ENCODE measurements around the gene APH1B.
"Not testable (repeated sequence)": the region's sequence is repeated elsewhere in the genome, so short reads cannot be mapped to it uniquely, and the experiment has no call there.

The APH1B gene

DNA sequence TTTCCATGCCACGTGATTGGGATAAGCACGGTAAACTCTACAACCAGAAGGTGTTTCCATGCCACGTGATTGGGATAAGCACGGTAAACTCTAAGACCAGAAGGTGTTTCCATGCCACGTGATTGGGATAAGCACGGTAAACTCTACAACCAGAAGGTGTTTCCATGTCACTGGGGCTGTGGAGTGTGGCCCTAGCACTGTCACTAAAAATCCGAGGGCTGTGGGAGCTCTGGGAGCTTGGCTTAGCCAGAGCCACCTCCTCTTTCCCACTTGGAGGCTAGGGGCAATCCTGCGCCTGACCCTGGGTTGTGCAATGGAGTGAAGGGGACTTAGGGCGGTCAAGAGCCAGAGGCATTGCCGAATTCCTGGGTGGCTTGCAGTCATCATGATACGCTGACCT, 43.6 kb downstream of the APH1B start:
- not testable (repeated sequence) for H3K27me3 ChIP-seq (ENCODE audit: control insufficient read depth, insufficient read depth, low read length); H3K9ac ChIP-seq (ENCODE audit: low read depth, low read length); H3K36me3 ChIP-seq (ENCODE audit: insufficient read depth, low read length); H3K9me3 ChIP-seq (replicated peaks; ENCODE audit: low read length); H3K4me3 ChIP-seq (ENCODE audit: low read length); H3K4me2 ChIP-seq (ENCODE audit: low read length)
- H3K4me1 ChIP-seq (ENCODE audit: control insufficient read depth, insufficient read depth, low read length), result peaks cover 12% of the 10 kb centered on the region

- H3K4me1 ChIP-seq (ENCODE audit: control insufficient read depth, insufficient read depth, low read length), result peaks cover 12% of the 10 kb centered on the region
- no peaks in the 10 kb centered on the region for H3K9me3 ChIP-seq (replicated peaks; ENCODE audit: low read length)
- H3K27me3 ChIP-seq (ENCODE audit: control insufficient read depth, insufficient read depth, low read length), result no peaks in the 10 kb centered on the region
- no peak overlapping the region for H3K9ac ChIP-seq (ENCODE audit: low read depth, low read length)
- H3K36me3 ChIP-seq (ENCODE audit: insufficient read depth, low read length), result peaks cover 5% of the 10 kb centered on the region
- H3K4me3 ChIP-seq (ENCODE audit: low read length), result no peak overlapping the region
- H3K4me2 ChIP-seq (ENCODE audit: low read length), result no peak overlapping the region
Measured at GRCh38 chr15:63321462-63321861, 44.1 kb downstream of the APH1B start.

DNA sequence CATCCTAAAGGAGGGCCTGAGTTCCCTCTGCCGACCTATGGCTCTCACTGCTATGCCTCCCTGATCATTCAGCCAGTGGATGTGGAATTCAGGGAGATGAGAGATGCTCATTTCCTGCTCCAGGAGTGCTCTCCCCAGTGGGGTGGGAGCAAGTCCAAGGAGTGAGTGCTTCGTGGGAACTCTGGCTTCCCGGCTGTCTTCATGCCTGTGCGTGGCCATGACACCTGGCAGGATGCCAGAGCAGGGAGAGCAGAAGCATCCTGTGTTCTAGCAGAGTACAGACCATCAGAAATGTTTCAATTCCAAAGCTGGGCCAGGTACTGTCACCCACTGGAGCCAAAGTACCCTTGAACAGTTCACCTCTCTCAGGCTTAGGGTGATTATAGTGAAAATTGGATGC, 45.1 kb downstream of the APH1B start:
- Histone ChIP-seq H3K9ac (ENCODE audit: low read depth, low read length) (no peak overlapping the region), H3K4me3 (ENCODE audit: low read length) (no peak overlapping the region), H3K9me3 (replicated peaks; ENCODE audit: low read length) (no peaks in the 10 kb centered on the region), H3K4me2 (ENCODE audit: low read length) (no peak overlapping the region), H3K27me3 (ENCODE audit: control insufficient read depth, insufficient read depth, low read length) (no peaks in the 10 kb centered on the region), H3K36me3 (ENCODE audit: insufficient read depth, low read length) (peaks cover 5% of the 10 kb centered on the region), H3K4me1 (ENCODE audit: control insufficient read depth, insufficient read depth, low read length) (peaks cover 12% of the 10 kb centered on the region)

DNA sequence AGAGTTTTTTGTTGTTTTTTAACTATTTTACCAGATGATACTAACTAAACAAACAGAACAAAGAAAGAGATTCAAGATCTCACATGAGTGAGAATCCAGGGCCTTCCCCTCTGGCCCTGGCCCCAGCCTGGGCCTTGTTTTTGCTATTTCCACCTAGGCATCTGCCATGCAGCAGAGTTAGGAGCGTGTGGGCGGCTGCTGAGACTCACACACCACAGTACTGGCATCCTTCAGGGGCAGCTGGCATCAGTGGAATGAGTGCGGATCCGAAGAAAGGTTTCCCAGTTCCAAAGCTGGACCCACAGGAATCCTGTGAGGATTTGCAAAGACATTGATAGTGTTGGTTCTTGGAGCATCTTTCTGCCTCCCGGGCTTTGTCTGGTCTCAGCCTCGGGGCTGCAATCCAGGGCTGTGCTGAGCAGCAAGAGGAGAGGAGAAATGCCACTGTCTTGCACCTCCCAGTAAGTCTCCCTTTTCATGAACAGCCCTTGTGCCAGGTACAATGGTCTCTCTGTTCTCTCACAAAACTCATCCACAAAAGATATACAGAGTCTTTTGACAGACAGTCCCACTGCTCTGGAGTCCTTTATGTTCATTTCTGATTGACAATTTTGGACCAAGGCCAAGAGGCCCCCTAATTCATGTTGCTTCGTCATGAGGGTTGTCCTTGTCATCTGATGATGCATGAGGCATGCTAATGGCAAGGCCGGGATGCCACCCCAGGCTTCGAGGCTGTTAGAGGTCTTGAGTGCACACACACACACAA, 46.6 kb downstream of the APH1B start:
- Histone ChIP-seq H3K9ac (ENCODE audit: low read depth, low read length) (peak overlapping the region; percentile 12), H3K27me3 (ENCODE audit: control insufficient read depth, insufficient read depth, low read length) (no peaks in the 10 kb centered on the region), H3K4me1 (ENCODE audit: control insufficient read depth, insufficient read depth, low read length) (peaks cover 12% of the 10 kb centered on the region), H3K36me3 (ENCODE audit: insufficient read depth, low read length) (peaks cover 5% of the 10 kb centered on the region), H3K9me3 (replicated peaks; ENCODE audit: low read length) (no peaks in the 10 kb centered on the region), H3K4me2 (ENCODE audit: low read length) (no peak overlapping the region), H3K4me3 (ENCODE audit: low read length) (no peak overlapping the region)

DNA sequence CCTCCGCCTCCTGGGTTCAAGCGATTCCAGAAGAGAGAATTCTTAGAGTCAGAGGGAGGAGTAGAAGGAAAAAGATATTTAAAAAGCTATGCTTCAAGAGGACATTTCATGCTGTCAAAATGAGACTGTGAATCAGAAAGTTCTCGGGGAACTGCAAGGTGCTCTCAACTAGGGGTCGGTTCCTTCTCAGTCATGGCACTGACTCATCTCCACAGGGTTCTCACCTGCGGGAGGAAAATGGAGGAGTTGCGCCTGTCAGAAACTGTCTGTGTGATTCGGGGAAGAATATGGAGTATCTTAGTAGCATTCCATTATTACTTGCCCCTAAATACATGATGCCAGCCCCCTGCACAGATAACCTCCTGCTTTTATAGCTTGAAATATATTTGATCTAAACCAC, 47.4 kb downstream of the APH1B start:
- Histone ChIP-seq H3K27me3 (ENCODE audit: control insufficient read depth, insufficient read depth, low read length) (no peaks in the 10 kb centered on the region), H3K4me2 (ENCODE audit: low read length) (no peak overlapping the region), H3K4me1 (ENCODE audit: control insufficient read depth, insufficient read depth, low read length) (peaks cover 12% of the 10 kb centered on the region), H3K9me3 (replicated peaks; ENCODE audit: low read length) (no peaks in the 10 kb centered on the region), H3K36me3 (ENCODE audit: insufficient read depth, low read length) (peaks cover 5% of the 10 kb centered on the region), H3K4me3 (ENCODE audit: low read length) (no peak overlapping the region), H3K9ac (ENCODE audit: low read depth, low read length) (no peak overlapping the region)

DNA sequence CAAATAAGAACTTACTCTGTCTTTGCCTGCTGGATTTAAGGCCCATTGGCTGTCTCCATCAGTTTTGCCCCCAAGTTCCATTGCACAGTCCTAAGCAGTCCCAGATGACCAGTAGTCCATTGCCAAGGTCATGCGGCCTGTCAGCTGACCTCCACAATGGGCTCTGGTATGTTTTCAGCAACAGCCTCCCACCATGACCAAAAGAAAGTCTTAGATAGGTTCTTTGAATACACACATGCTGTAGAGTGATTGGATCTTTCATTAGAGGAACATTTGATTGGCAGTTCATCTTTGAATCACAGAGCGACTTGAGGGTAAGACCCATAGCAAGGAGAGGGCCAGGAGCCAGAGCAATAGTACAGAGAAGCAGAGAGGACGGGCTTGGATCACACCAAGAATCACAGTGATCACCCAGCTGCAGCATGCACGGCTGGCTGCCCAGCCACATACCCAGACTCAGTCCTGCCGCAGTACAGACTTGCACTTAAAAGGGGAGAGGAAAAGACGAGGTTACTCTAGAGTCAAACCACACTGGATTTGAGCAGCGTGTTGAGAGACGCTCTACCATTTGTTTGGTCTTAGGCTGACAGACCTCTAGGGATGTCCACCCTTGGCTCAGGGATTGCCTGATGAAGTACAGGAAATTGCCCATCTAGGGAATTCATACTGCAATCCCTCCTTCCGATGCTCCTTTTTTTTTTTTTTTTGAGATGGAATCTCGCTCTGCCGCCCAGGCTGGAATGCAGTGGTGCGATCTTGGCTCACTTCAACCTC, 50.4 kb downstream of the APH1B start:
- H3K36me3 ChIP-seq (ENCODE audit: insufficient read depth, low read length), result peaks cover 13% of the 10 kb centered on the region
- H3K4me3 ChIP-seq (ENCODE audit: low read length), result no peak overlapping the region
- H3K27me3 ChIP-seq (ENCODE audit: control insufficient read depth, insufficient read depth, low read length), result no peaks in the 10 kb centered on the region
- H3K4me1 ChIP-seq (ENCODE audit: control insufficient read depth, insufficient read depth, low read length), result peaks cover 29% of the 10 kb centered on the region
- H3K4me2 ChIP-seq (ENCODE audit: low read length), result no peak overlapping the region
- no peak overlapping the region for H3K9ac ChIP-seq (ENCODE audit: low read depth, low read length)
- no peaks in the 10 kb centered on the region for H3K9me3 ChIP-seq (replicated peaks; ENCODE audit: low read length)

DNA sequence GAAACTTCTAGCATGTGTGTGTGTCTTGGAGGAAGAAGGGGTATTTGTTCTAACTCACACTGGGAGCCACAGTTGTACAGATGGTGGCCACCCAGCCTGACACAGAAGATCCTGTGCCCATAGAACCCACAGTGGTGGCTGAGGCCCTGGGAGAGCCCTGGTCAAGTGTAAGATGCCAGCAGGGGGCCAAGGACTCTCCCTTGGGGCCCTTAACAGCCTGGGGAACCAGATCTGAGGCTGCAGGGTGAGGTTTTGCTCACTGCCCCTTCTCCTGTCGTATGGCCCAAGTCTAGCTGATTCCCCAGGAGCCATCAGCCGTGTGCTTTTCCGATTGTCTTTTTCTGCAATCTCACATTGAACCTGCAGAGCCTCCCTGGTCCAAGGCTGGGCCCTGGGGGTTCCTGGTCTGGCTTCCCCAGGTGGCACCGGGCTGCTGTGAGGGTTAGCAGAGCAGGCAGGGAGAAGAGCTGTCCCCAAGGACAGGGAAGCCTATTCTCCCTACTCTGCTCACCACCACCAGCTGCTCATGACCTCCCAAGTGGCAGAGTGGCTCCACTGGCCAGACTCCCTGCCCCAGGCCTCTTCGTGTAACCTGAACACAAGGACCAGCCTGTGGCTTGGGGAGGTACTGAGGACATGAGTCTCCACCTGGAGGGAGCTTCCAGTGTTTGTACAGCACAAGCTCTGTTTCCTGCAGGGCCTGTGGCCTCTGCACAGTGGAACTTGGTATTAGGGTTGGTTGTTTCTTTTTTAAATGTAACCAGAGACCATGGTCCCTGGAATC, 52.4 kb downstream of the APH1B start:
- H3K4me1 ChIP-seq (ENCODE audit: control insufficient read depth, insufficient read depth, low read length), result peaks cover 23% of the 10 kb centered on the region
- H3K4me2 ChIP-seq (ENCODE audit: low read length), result no peak overlapping the region
- peaks cover 13% of the 10 kb centered on the region for H3K36me3 ChIP-seq (ENCODE audit: insufficient read depth, low read length)
- no peaks in the 10 kb centered on the region for H3K27me3 ChIP-seq (ENCODE audit: control insufficient read depth, insufficient read depth, low read length)
- no peak overlapping the region for H3K9ac ChIP-seq (ENCODE audit: low read depth, low read length)
- no peak overlapping the region for H3K4me3 ChIP-seq (ENCODE audit: low read length)
- no peaks in the 10 kb centered on the region for H3K9me3 ChIP-seq (replicated peaks; ENCODE audit: low read length)

DNA sequence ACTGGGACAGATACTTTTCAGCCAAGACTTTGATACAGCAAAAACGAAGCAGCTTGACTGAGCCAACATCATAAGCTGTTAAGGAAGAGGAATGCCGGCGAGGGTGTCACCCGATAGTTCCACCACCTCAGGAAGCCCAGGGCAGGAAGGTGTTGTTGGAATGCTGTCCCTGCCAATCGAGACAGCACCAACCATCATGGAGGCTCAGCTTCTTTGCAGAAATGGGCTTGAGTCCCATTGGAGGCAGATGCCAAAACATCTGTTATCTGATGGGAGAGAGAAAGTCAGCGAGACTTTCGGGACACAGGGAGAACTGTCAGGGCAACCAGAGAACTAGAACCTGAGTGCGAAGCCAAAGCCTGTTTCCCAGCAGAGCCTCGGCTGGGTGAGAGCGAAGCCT, 53.5 kb downstream of the APH1B start:
- Histone ChIP-seq H3K9me3 (replicated peaks; ENCODE audit: low read length) (no peaks in the 10 kb centered on the region), H3K4me3 (ENCODE audit: low read length) (no peak overlapping the region), H3K36me3 (ENCODE audit: insufficient read depth, low read length) (peaks cover 15% of the 10 kb centered on the region), H3K27me3 (ENCODE audit: control insufficient read depth, insufficient read depth, low read length) (no peaks in the 10 kb centered on the region), H3K4me1 (ENCODE audit: control insufficient read depth, insufficient read depth, low read length) (peaks cover 23% of the 10 kb centered on the region), H3K9ac (ENCODE audit: low read depth, low read length) (no peak overlapping the region), H3K4me2 (ENCODE audit: low read length) (no peak overlapping the region)

GRCh38 chr15:63331456-63331855, 54.1 kb downstream of the APH1B start:
- H3K36me3 ChIP-seq (ENCODE audit: insufficient read depth, low read length), result peaks cover 16% of the 10 kb centered on the region
- no peaks in the 10 kb centered on the region for H3K27me3 ChIP-seq (ENCODE audit: control insufficient read depth, insufficient read depth, low read length)
- no peaks in the 10 kb centered on the region for H3K9me3 ChIP-seq (replicated peaks; ENCODE audit: low read length)
- no peak overlapping the region for H3K4me3 ChIP-seq (ENCODE audit: low read length)
- H3K4me2 ChIP-seq (ENCODE audit: low read length), result no peak overlapping the region
- H3K4me1 ChIP-seq (ENCODE audit: control insufficient read depth, insufficient read depth, low read length), result peaks cover 23% of the 10 kb centered on the region
- H3K9ac ChIP-seq (ENCODE audit: low read depth, low read length), result no peak overlapping the region

DNA sequence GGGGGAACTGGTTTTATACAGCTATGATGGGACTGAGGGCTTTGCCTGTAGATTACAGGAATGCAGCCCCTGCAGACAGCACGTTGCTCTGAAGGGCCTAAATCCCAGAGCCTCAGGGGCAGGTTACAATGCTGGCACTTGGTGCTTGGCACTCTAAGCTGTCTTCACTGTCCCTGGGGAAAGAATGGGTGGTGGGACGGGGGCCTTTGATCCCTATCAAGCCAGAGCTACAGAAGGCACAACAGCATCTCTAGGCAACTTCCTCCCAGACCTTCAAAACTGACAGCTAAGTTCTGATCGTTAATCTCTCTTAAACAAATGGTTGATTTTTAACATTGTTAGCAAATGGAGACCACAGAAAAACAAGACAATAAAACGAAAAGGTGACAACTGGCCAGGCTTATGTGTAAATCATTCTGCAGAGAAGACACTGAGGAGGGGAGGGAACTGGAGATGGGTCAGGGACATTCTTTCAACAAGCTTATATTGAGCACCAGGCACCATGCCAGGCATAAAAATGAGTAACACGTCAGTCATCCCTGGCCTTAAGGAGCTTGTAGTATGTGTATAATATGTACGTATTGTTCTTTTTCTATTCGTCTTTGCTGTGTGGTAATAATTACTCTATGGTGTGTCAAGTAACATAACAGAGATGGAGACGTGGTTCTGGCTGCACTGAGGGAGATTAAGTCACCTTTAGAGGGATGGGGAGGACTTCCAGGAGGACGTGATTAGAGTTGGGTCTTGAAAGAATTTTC, 55.1 kb downstream of the APH1B start:
- H3K9me3 ChIP-seq (replicated peaks; ENCODE audit: low read length), result no peaks in the 10 kb centered on the region
- no peaks in the 10 kb centered on the region for H3K27me3 ChIP-seq (ENCODE audit: control insufficient read depth, insufficient read depth, low read length)
- peaks cover 23% of the 10 kb centered on the region for H3K4me1 ChIP-seq (ENCODE audit: control insufficient read depth, insufficient read depth, low read length)
- H3K4me2 ChIP-seq (ENCODE audit: low read length), result peak overlapping the region; percentile 21
- H3K9ac ChIP-seq (ENCODE audit: low read depth, low read length), result no peak overlapping the region
- H3K4me3 ChIP-seq (ENCODE audit: low read length), result no peak overlapping the region
- peaks cover 22% of the 10 kb centered on the region for H3K36me3 ChIP-seq (ENCODE audit: insufficient read depth, low read length)

GRCh38 chr15:63334821-63335220, 57.4 kb downstream of the APH1B start:
- H3K27me3 ChIP-seq (ENCODE audit: control insufficient read depth, insufficient read depth, low read length), result no peaks in the 10 kb centered on the region
- no peak overlapping the region for H3K4me2 ChIP-seq (ENCODE audit: low read length)
- peaks cover 35% of the 10 kb centered on the region for H3K36me3 ChIP-seq (ENCODE audit: insufficient read depth, low read length)
- no peak overlapping the region for H3K4me3 ChIP-seq (ENCODE audit: low read length)
- H3K9me3 ChIP-seq (replicated peaks; ENCODE audit: low read length), result no peaks in the 10 kb centered on the region
- peaks cover 33% of the 10 kb centered on the region for H3K4me1 ChIP-seq (ENCODE audit: control insufficient read depth, insufficient read depth, low read length)
- no peak overlapping the region for H3K9ac ChIP-seq (ENCODE audit: low read depth, low read length)
